Ammon's horn (tissue), 1 donor: Measurements from ENCODE around the gene SFXN3.
A peak's percentile ranks its signal among the peaks of the same experiment; 100 is the strongest.

ENCODE experiments used
- DNase-seq: peaks from one replicate; pipeline ENCODE4 v3.0.0-alpha.2; 2016; ENCODE audit warnings: low spot score

The SFXN3 gene

DNA sequence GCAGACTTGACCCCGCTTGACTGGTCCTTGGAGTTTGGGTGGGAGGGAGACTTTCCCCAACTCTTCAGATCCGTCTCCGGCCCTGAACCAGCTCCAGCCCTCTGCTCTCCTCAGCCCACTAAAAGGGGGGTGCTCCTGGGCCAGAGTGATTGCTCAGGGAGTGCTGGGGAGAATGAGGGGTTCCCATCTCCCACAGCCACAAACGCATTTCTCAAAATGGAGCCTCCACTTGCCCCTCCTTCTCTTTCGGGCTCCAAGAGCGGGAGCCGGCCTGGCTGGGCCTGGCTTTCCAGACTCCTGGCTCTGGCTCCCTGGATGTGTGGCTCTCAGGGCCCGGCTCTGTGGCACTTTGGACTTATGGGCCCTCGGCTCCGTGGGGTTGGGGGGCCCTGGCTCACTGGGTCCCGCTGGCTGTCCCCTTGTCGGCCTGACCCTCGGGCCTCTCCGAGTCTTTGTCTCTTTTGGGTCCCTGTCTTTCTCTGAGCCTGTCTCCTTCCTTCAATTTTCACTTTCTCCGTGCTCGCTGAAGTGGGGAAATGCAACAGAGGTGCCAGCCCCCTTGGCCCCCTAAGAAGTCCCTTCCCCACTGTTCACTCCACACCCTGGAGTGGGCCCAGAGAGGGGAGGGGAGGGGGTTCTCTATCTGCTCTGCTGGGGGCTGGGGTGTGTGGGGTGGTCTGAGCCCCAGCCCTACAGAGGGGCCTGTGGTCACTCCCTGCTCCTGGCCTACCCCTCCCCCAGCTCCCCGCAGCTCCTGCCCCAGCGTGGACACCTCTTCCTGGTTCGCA is 30.7 kb upstream of the SFXN3 start:
- DNase-seq = no peak

DNA sequence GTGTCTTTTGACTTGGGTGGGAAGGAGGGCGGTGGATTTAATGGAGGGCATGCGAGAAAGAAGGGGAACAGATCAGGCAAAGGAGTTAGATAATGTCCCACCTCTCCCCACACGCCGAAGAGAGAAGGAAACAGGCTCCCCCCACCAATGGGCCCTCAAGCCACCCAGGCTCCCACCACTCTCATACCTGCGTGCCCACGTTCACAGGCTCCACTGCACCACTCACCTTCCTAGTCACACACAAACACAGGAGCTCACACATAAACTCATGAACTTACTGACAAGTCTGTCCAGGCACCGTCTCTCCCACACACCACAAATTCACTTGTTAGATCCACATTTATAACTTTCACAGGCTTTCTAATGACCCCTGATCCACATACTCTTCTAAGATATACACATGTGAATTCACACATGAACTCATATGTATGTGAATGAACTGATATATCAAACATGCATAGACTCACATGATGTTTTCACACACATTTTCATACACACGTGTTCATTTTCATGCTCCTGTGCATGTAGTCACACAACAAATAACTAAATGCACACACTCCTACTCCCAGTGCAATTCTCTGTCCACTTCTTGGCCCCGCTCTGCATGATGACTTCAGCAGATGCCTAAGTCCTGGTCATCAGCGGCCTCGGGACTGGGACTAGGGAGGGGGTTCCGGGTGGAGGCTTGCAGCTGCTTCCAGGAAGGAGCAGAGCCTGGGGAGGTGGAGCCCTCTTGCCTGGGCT is 29.9 kb upstream of the SFXN3 start:
- DNase-seq = peak; percentile 85

DNA sequence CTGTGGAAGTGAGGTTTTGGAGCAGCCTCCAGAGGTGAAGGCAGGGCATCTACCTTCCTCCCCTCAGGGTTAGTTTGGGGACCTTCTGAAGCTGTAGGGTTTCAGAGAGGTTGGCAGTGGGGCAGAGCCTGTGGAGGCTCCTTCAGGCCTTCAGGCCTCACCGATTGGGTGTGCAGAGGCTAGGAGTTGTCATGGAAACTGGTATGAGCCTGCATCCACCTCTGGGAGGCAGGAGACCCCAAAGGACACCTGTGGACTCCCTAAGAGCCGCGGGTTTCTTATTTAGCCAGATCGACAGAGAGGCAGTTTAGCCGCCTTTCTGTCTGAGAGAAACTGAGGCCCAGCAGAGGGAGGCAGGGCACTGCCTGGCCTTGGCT is 29.4 kb upstream of the SFXN3 start:
- DNase-seq = no peak

DNA sequence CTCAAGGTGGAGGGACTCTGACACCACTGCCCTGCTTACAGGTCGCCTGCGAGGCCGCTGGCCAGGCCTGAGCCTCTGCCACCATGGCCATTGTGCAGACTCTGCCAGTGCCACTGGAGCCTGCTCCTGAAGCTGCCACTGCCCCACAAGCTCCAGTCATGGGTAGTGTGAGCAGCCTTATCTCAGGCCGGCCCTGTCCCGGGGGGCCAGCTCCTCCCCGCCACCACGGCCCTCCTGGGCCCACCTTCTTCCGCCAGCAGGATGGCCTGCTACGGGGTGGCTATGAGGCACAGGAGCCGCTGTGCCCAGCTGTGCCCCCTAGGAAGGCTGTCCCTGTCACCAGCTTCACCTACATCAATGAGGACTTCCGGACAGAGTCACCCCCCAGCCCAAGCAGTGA is 28.6 kb upstream of the SFXN3 start:
- DNase-seq = no peak

DNA sequence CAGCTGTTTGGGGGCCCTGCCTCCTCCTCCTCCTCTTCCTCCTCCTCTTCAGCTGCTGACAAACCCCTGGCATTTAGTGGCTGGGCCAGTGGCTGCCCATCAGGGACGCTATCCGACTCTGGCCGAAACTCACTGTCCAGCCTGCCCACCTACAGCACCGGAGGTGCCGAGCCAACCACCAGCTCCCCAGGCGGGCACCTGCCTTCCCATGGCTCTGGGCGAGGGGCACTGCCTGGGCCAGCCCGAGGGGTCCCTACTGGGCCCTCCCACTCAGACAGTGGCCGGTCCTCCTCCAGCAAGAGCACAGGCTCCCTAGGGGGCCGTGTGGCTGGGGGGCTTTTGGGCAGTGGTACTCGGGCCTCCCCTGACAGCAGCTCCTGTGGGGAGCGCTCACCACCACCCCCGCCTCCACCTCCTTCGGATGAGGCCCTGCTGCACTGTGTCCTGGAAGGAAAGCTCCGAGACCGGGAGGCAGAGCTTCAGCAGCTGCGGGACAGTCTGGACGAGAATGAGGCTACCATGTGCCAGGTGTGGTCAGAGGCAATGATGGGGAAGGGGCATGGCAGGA is 27.3 kb upstream of the SFXN3 start:
- DNase-seq = no peak

DNA sequence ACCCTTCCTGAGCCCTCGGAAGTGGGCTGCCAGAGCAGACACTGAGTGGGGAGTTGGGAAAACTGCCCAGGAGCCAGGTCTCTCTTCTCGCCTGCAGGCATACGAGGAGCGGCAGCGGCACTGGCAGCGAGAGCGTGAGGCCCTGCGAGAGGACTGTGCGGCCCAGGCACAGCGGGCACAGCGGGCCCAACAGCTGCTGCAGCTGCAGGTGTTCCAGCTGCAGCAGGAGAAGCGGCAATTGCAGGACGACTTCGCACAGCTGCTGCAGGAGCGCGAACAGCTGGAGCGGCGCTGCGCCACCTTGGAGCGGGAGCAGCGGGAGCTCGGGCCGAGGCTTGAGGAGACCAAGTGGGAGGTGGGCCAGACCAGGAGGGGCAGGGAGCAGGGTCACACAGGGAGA is 25.7 kb upstream of the SFXN3 start:
- DNase-seq = no peak

DNA sequence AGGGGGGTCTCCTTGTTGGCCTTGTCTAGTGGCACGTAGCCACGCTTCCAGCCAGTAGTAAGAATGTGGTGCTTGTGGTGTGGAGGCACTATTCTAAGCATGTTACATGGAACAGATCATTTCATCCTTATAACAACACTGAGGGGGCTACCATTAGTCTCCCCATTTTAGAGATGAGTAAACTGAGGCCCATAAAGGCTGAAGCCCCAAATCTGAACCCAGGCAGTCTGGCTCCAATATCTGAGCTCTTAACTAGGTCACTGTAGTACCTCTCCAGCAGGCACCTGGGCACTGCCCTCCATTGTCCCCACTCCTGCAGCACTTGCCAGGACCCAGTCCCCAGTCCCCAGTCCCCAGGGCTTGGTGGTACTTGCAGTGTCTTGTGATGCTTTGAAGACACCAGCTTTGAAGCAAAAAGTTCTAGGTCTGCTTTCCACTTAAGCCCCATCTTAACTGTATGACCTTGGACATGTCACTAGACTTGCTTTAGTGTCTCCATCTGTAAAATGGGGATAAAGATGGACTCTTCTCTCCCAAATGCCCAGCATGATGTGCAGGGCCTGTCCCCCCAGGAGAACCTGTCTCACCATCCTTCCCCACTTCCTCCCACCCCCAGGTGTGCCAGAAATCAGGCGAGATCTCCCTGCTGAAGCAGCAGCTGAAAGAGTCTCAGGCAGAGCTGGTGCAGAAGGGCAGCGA is 25.0 kb upstream of the SFXN3 start:
- DNase-seq = no peak

DNA sequence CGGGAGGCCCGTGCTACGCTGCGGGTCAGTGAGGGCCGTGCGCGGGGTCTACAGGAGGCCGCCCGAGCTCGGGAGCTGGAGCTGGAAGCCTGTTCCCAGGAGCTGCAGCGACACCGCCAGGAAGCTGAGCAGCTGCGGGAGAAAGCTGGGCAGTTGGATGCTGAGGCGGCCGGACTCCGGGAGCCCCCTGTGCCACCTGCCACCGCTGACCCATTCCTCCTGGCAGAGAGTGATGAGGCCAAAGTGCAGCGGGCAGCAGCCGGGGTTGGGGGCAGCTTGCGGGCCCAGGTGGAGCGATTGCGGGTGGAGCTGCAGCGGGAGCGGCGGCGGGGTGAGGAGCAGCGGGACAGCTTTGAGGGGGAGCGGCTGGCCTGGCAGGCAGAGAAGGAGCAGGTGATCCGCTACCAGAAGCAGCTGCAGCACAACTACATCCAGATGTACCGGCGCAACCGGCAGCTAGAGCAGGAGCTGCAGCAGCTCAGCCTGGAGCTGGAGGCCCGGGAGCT is 24.4 kb upstream of the SFXN3 start:
- no peak for DNase-seq

DNA sequence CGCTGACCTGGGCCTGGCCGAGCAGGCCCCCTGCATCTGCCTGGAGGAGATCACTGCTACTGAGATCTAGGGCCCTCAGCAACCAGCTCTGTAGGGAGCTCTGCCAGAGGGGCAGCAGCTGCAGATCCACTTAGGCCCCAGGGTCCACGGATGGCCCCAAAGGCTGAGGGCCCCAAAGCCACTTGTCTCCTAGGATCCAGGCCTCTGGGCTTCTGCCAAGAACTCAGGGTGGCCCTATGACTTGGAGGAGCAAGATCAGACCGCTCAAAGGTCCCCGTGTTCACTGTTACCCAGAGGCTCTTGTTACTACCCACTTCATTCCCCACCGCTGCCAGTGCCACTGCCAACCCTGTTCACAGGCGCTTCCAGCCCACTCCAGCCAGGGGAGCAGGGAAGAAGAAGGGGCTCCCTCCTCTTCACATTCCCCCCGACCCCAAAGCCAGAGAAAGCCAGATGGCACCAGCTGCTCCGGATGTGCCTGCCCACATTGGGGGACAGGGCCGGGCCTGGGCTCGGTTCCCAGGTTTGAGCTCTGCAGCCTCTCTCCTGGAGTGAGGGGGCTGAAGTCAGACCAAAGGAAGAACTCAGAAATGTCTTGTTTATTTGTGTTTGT is 23.8 kb upstream of the SFXN3 start:
- no peak for DNase-seq

DNA sequence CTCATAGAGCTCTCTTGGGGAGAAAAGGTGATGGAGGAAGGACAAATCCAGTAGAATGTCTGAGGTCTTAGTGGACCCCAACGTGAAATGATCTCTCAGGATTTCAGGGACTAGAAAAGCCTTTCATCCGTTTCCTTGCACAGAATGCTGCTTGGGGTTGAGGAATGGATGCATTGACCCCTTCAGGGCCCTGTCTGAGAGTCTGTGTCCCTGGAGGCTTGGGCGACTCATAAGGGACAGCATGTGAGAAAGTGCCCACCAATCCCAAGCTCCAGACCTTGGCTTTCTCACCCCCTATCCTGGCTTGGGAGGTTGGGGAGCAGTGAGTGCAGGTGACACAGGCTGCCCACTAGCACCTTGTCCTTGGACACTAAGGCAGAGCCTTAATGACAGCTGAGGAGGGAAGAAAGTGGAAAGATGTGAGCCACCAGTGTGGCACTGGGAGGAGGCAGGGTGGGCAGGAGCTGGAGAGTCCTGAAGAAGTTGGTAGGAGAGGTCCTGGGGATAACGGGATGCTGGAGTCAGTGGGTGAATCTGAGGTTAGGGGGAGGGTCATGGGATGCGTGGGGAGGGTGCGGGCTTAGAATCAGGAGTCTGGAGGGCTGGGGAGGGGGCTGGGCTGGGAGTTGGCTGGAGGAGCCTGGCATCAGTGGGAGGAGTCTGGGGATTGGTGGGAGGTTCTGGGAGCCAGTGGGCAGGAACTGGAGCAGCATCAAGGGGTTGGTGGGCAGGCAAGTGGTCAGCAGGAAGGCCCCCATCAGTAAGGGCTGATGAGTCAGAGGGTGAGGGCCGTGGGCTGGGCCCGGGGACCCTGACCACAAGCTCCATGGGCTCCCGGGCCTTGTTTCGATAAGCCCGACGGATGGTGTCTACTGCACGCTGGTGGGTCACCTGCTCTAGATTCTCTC is 22.9 kb upstream of the SFXN3 start:
- peak; percentile 66 for DNase-seq

DNA sequence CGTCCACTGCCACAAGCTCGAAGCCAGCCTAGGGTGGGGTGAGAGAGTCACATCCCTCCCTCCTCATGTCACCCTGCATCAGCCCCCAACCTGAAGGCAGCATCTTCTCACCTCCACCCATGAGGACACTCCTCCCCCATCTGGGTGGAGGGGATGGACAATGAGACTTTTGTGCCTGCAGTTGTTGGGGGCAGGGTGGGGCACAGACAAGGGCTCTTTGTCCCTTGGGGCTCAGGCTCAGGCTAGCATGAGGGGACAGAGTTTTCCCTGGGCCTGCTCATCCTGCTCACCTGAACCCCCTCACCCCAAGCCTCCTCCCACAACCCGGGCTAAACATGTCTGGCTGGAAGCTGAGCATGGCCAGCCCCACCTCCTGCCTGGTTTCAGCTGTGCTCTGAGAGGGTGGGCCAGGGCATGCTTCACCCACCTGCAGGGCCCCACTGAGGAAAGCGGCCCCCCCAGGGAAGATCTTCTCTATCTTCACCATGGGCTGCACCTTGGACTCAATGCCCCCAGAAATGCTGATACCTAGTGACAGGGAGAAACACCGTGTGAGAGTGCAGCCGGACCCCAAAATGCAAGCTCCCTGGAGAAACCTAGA is 22.1 kb upstream of the SFXN3 start:
- peak; percentile 90 for DNase-seq

DNA sequence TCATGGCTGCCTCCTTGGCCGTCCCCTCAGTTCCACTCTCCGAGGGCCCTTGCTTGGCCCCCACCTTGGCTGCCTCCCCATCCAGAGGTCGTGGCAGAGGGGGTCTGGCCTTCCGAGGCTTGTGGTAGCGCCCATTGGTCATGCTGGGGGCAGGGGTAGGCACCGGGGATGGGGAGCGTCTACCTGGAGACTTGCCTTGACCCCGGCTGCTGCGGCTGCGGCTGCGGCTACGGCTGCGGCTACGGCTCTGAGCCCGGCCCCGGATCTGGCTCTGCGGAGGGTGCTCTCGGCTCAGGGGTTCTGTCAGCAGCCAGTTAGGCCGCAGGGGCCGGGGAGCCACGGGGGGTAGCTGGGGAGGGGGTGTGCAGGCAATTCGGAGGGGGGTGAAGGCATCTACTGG is 20.7 kb upstream of the SFXN3 start:
- no peak for DNase-seq

DNA sequence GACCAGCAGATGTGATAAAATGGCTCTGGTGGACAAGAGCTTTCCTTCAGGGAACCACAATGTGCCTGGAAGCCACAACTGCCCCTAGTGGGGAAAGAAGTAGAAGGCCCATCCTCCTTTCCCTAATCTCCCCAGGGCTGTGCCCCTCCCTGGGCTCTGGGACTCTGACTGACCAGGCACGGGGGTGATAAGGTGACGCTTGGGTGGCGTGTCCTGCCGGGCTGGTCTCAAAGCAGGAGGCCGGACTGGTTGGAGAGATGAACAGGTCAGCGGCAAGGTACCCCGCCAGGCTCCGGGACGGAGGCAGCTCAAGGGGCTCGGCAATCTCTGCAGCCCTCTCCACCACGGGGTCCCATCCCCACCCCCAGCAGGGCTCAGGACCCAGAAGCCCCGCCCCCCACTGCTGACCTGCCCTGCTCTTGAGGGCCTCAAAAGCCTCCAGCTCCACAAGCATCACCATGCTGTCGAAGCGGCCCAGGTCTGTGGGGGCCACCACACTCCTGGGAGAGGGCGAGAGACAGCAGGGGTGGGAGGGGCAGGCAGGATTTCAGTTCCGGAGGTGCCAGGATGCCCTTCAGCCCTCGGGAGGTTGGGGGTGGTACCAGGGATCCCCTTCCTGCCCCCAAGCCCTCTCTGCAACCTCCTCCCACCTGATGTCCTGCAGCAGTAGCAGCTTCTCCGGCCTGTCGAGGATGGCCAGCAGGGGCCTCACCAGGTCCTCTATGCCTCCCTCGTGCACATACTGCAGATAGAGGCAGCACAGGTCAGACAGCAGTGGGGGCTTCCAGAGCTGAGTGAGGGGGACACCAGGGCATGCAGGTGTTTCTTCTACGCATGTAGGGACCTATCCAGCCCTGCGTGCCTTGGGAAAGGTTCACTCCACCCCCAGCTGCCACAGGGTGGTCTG is 19.3 kb upstream of the SFXN3 start:
- no peak for DNase-seq

DNA sequence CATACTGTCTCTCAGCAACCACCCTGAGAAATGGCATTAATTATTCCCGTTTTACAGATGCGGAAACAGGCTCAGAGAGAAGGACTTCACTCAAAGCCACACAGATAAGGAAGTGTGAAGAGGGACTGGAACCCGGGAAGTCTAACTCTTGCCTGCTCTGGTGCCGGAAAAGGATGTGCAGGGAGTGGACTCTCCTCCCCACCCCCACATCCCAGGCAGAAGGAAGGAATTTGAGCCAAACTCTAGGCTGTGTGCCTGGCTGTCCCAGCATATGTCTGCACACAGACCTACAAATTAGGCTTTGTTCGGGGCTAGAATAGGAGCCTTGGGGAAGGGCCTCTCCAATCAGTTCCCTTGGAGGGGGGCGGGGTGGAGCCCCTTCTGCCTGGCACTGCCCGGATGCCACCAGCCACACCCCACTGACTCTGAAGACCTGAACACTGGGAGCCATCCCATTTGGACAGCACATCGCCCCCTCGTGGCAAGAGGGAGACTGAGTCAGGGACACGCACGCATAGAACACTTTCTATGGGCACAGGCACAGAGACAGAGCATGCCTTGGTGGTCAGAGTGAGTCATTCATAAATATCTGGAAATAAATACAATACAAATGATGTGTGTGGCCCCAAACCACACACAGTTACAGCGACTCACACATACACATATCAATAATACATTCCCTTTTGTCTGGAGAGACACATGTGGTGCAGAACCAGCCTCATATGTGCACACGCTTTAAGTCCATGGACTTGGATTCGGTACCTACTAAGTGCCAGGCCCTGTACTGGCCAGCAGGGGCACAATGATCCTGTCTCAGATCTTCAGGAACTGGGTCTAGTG is 18.3 kb upstream of the SFXN3 start:
- peak; percentile 98 for DNase-seq

DNA sequence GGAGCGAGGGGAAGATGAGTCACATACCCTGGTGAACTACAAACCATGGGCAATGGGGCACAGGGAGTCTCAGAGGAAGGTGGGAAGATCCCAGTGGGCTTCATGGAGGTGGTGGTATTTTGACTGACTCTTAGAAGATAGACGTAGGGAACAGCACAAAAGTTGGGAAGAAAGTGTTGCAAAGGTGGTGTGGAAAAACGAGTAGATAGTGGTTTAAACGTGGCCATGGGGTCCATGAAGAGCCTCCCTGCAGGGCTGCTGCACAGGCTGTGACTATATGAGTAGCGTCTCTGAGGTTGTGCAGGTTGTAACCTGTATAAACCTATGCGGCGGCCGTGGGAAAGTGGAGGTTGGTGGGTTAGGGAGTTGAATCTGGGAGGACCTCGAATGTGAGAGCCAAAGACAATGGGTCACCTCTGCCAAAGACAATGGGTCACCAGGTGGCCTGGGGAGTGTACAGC is 17.6 kb upstream of the SFXN3 start:
- no peak for DNase-seq

DNA sequence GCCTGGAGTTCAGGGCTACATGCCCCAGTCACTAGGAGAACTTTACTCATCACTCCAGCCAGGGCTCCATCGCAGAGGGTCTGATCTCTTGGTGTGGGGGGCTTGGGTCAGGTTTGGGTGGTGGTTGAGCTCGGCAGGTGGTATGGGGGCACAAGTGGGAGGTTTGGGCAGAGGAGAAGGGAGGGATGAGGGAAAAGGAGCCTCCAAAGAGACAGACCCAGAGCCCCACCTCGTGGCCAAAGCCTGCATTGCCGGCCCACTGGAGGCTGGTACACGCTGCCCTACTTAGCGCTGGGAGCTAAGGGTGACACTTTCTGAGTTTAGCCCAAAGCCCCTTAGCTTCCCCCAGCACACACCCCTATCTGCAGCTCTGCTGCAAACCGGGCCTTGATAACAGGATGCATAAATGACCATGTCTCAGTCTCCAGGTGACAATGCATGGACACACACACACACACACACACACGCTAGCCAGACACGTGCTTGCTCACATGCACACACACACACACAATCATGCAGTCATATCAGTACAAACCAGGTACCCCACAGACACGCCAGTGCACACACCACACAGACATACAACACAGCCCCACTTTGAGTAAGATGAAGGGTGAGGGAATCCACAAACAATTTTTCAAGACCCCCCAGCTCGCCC is 16.7 kb upstream of the SFXN3 start:
- peak; percentile 80 for DNase-seq

DNA sequence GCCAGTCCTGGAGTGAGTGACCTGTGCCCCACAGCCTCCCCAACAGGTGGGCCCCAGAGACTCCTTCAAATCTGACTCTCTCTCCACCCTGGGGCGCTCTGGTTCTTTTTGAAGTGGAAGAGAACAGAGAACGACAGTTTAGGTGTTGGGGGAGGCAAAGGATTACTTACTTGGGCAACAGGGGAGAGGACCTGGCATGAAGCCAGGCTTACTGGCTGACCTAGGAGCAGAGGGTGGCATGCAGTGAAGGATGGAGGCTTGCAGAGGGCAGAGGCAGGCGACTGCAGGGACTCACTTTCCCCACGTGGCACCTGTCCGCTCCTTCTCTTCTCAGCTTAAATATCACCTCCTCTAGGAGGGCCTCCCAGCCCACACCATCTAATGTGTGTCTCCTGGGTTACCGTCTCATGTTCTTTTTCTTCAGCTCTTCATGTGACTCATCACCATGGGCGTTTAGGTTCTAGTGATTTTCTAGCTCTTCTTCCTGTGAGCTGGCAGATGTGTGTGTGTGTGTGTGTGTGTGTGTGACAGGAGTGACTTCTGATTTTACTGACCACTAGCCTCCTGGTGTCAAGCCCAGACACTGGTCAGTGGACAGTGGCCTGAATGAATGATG is 16.0 kb upstream of the SFXN3 start:
- no peak for DNase-seq
